Endothelial cell of umbilical vein (primary cell): ENCODE measurements around the gene PTPRT.

Experiments
- EZH2 ChIP-seq: IDR thresholded peaks from 2 replicates; pipeline ENCODE4 v1.6.1; 2012; ENCODE audit warnings: borderline replicate concordance, low read depth, mild to moderate bottlenecking, moderate library complexity, low read length, inconsistent platforms; ENCODE audit not compliant: severe bottlenecking
- FOS ChIP-seq: IDR thresholded peaks from 2 replicates; pipeline ENCODE4 v1.6.1; 2011; ENCODE audit warnings: mild to moderate bottlenecking, low read length, moderate library complexity, borderline replicate concordance; ENCODE audit not compliant: insufficient read depth
- GATA2 ChIP-seq: IDR thresholded peaks from 2 replicates; pipeline ENCODE4 v1.7.0; 2011; ENCODE audit warnings: low read depth, mild to moderate bottlenecking, moderate library complexity, mixed read lengths, low read length; ENCODE audit not compliant: insufficient read length, insufficient read depth
- MYC ChIP-seq: IDR thresholded peaks from one replicate; pipeline ENCODE4 v1.6.1; 2011; ENCODE audit warnings: mild to moderate bottlenecking, low read depth, low read length
- POLR2A ChIP-seq: IDR thresholded peaks from 2 replicates; pipeline ENCODE4 v1.6.1; 2012; ENCODE audit warnings: low read depth, mild to moderate bottlenecking, control low read depth, low read length
- POLR2AphosphoS5 ChIP-seq: IDR thresholded peaks from 2 replicates; pipeline ENCODE4 v1.6.1; 2012; ENCODE audit warnings: low read depth, mild to moderate bottlenecking, control low read depth, low read length, moderate library complexity; ENCODE audit not compliant: insufficient read depth
- TF ChIP-seq, protein P1 (sequence below), 2 donors: IDR thresholded peaks; 1 replicate in 1 of 2; 2 replicates in 1 of 2; pipeline ENCODE4 v1.5.1; 2011; ENCODE audit warnings: low read length in 2 of 2, mild to moderate bottlenecking in 2 of 2, moderate library complexity in 2 of 2, control low read depth in 1 of 2, inconsistent platforms in 1 of 2, low read depth in 1 of 2; ENCODE audit not compliant: insufficient read depth in 1 of 2; ENCODE audit errors: extremely low read depth in 1 of 2
- TF ChIP-seq, protein P2 (sequence below): IDR thresholded peaks from 2 replicates; pipeline ENCODE4 v1.6.1; 2011; ENCODE audit not compliant: insufficient read depth, insufficient read length

DNA sequence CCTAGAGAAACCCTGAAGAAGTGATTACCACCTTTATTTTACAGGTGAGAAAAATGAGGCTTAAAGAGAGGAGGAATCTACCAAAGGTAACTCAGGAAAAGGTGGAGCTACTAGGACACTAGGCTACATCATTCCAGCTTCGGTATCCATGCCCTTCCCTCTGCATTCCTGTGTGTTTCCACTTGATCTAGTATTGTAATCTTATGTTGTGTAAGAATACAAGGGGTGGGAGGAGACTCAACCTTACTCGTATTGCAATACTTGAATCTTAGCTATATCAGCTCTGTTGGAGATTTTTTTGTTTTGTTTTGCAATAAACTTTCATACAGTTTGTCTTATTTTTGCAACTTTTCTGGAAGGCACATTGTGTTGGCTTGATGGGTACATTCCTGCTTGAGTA is 742.4 kb downstream of the PTPRT start:
- TF ChIP-seq EZH2: no peak
- TF ChIP-seq, protein P1, sequence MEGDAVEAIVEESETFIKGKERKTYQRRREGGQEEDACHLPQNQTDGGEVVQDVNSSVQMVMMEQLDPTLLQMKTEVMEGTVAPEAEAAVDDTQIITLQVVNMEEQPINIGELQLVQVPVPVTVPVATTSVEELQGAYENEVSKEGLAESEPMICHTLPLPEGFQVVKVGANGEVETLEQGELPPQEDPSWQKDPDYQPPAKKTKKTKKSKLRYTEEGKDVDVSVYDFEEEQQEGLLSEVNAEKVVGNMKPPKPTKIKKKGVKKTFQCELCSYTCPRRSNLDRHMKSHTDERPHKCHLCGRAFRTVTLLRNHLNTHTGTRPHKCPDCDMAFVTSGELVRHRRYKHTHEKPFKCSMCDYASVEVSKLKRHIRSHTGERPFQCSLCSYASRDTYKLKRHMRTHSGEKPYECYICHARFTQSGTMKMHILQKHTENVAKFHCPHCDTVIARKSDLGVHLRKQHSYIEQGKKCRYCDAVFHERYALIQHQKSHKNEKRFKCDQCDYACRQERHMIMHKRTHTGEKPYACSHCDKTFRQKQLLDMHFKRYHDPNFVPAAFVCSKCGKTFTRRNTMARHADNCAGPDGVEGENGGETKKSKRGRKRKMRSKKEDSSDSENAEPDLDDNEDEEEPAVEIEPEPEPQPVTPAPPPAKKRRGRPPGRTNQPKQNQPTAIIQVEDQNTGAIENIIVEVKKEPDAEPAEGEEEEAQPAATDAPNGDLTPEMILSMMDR (IDR thresholded peaks at IDR 0.05; ENCODE audit: extremely low read depth in 1 of 2, insufficient read depth in 1 of 2, low read depth in 1 of 2, low read length in 2 of 2): no peak
- TF ChIP-seq POLR2AphosphoS5: no peak
- no peak for TF ChIP-seq MYC
- TF ChIP-seq POLR2A: no peak
- no peak for TF ChIP-seq FOS
- TF ChIP-seq, protein P2, sequence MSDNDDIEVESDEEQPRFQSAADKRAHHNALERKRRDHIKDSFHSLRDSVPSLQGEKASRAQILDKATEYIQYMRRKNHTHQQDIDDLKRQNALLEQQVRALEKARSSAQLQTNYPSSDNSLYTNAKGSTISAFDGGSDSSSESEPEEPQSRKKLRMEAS: no peak
- TF ChIP-seq GATA2: no peak
